Right lobe of liver (tissue), 6 donors: ENCODE measurements around the gene TFF2. TPM values are rescaled to one million over a fixed set of nuclear protein-coding genes. Genes with fewer than 3 reads are reported as not detected.

ENCODE experiments used
- ATAC-seq, 4 donors: fragments of 200-7000 bp; cut with Tn5 transposase; one replicate each; pipeline ENCODE4 v1.9.1; 2020; ENCODE audit warnings: mild to moderate bottlenecking in 4 of 4, moderate library complexity in 4 of 4
- DNase-seq, 3 donors: peaks; one replicate each; pipeline ENCODE4 v3.0.0-alpha.2; 2020
- H3K27ac ChIP-seq, 3 donors: fragments of 200-600 bp; one replicate each; pipeline ENCODE4 v1.8.0; 2022
- H3K27me3 ChIP-seq, 2 donors: fragments of 200-600 bp; one replicate each; pipeline ENCODE4 v1.8.0; 2022
- H3K36me3 ChIP-seq, 4 donors: fragments of 200-600 bp; sonication (generic) in 1 of 4; one replicate each; pipeline versions ENCODE4 v1.5.1 to v1.8.0; 2017 to 2022; ENCODE audit warnings: control low read depth in 1 of 4
- H3K4me1 ChIP-seq, 4 donors: fragments of 200-600 bp; sonication (generic) in 1 of 4; one replicate each; pipeline versions ENCODE4 v1.5.1 to v1.8.0; 2017 to 2022; ENCODE audit warnings: control low read depth in 1 of 4
- H3K4me3 ChIP-seq, 3 donors: fragments of 200-600 bp; one replicate each; pipeline ENCODE4 v1.8.0; 2022
- H3K9me3 ChIP-seq, 4 donors: fragments of 200-600 bp; sonication (generic) in 1 of 4; one replicate each; pipeline versions ENCODE4 v1.5.1 to v1.8.0; 2017 to 2022; ENCODE audit warnings: control low read depth in 1 of 4
- CTCF ChIP-seq, 4 donors: fragments of 200-600 bp in 3 of 4; fragments of 450-650 bp in 1 of 4; IDR thresholded peaks; one replicate each; pipeline versions ENCODE4 v1.5.1 to v1.8.0; 2016 to 2022; ENCODE audit warnings: antibody characterized with exemption in 4 of 4, mild to moderate bottlenecking in 2 of 4
- POLR2A ChIP-seq: fragments of 450-650 bp; IDR thresholded peaks from one replicate; pipeline ENCODE4 v1.6.1; 2017; ENCODE audit warnings: antibody characterized with exemption, mild to moderate bottlenecking
- WGBS: methylation state at CpG from one replicate; pipeline ENCODE4 v1.1.6; 2018; ENCODE audit warnings: low coverage, low lambda C conversion rate; ENCODE audit not compliant: insufficient coverage; ENCODE audit errors: missing lambda C conversion rate; 5-methylcytosine and 5-hydroxymethylcytosine counted together
- intact Hi-C, 2 donors: fragments of 100-400 bp; cut with DNase I; formaldehyde crosslinking; loops; one replicate each; pipeline versions ENCODE4 v1.11.2 to v1.14.1; 2022
- total RNA-seq, 6 experiments: library from RNA; depleted of rRNA in 2 of 6; stranded (reverse); fragments of >200 nt in 2 of 6; fragmentation: NEBNext Ultra II Directional in 3 of 6; extraction: Animal tissue kit (Norgen Biotek cat#: 25700) in 3 of 6; gene quantifications; one replicate each; pipeline versions ENCODE4 v1.1.0 to v1.2.4, GENCODE V29; 2016 to 2023
- donor health status: DM: no; HTN: yes; CAD: no.
- donor health status: DM: no; HTN: no; CAD: no.
- donor health status: DM: no; HTN: no; CAD: no.
- donor health status: DM: no; HTN: yes; CAD: no.
- donor health status: DM: no; HTN: yes; CAD: no.

The TFF2 gene
- total RNA-seq, 6 experiments from 2014 or later: 0.29 to 0.61 (median 0.49) TPM; not detected in 2

DNA sequence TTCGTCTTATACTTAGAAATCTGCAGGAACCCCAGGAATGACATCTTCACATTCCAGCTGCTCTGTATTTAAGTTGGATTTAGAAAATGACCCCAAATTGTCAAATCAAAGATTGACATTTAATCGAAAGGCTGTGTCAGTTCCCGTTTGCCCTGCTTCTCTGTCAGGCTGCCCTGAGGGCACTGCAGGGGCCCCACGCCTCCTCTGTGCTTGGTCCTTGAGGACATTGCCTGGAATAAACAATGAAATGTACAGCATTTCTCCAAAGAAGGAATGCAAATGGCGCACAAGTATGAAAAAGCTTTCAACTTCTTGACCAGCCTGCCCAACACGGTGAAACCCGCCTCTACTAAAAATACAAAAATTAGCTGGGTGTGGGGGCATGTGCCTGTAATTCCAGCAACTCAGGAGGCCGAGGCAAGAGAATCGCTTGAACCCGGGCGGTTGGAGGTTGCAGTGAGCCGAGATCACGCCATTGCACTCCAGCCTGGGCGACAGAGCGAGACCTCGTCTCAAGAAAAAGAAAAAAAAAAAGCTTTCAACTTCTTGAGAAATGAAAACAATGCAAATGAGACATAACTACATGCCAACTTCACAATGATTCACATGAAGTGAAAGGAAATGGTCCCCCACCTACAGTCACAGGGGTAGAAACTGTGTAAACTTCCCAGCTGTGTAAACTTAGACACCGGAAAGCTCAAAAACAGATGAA lies 42.1 kb upstream of the TFF2 start:
- ATAC-seq: no peak
- peak in 1 of 3 donors; percentile 27 for DNase-seq
- Histone ChIP-seq H3K4me1 (no peaks in the 10 kb centered on the region), H3K36me3 (no peaks in the 10 kb centered on the region), H3K4me3 (no peak overlapping the region), H3K9me3 (no peaks in the 10 kb centered on the region), H3K27me3 (no peaks in the 10 kb centered on the region), H3K27ac (no peak overlapping the region)
- intact Hi-C loops: no loop called here
- 81% methylated on average over 17 of the region's 17 CpGs for WGBS
- no peak for TF ChIP-seq CTCF (IDR thresholded peaks at IDR 0.05)
- no peak for TF ChIP-seq POLR2A

DNA sequence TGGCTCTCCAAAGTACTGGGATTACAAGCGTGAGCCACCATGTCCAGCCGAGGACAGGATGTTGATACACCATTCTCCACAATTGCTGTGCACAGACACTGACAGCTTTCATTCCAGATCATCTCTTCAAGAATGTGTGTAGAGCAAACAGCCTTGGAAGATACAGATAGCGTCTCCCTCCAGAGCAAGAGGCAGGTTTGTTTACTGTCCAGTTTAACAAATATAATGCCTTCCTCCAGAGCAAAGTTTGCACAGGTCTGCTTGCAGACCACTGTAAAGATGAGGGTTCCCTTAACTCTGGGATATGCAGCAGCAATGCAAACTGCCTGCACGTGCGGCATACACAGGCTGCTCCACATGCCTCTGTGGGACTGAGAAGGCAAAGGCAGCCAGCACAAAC lies 40.5 kb upstream of the TFF2 start:
- TF ChIP-seq CTCF (IDR thresholded peaks at IDR 0.05): no peak
- no peak for ATAC-seq
- intact Hi-C loops: no loop called here
- WGBS: 59% methylated on average over 3 of the region's 5 CpGs
- no peak overlapping the region for H3K4me3 ChIP-seq
- H3K27ac ChIP-seq: no peak overlapping the region
- H3K4me1 ChIP-seq: peaks cover 0 to 2% (median 0%) of the 10 kb centered on the region in 4 donors
- H3K36me3 ChIP-seq: no peaks in the 10 kb centered on the region
- peak in 1 of 3 donors; percentile 8 for DNase-seq
- no peaks in the 10 kb centered on the region for H3K9me3 ChIP-seq
- H3K27me3 ChIP-seq: no peaks in the 10 kb centered on the region

GRCh38 chr21:42390696-42391095 lies 39.9 kb upstream of the TFF2 start:
- 73% methylated on average over 2 of the region's 2 CpGs for WGBS
- peaks cover 0 to 8% (median under 1%) of the 10 kb centered on the region in 4 donors for H3K4me1 ChIP-seq
- H3K9me3 ChIP-seq: no peaks in the 10 kb centered on the region
- no peak overlapping the region for H3K4me3 ChIP-seq
- no peak overlapping the region for H3K27ac ChIP-seq
- no peaks in the 10 kb centered on the region for H3K36me3 ChIP-seq
- no peak for TF ChIP-seq POLR2A
- TF ChIP-seq CTCF (IDR thresholded peaks at IDR 0.05): no peak
- ATAC-seq (no peak), DNase-seq (no peak)
- intact Hi-C loops: no loop called here
- no peaks in the 10 kb centered on the region for H3K27me3 ChIP-seq

DNA sequence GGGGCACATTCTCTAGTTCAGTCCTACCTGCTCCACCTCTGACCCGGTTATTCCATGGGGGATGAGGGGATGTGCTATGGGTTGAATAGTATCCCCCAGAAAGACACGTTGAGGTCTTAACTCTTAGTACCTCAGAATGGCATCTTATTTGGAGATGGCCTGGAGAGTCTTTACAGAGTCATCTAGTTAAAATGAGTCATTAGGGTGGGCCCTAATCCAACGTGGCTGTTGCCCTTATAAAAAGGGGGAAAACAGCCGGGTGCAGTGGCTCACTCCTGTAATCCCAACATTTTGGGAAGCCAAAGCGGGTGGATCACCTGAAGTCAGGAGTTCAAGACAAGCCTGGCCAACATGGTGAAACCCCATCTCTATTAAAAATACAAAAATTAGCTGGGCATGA lies 39.4 kb upstream of the TFF2 start:
- TF ChIP-seq POLR2A: no peak
- no peak for TF ChIP-seq CTCF (IDR thresholded peaks at IDR 0.05)
- no peak overlapping the region for H3K27ac ChIP-seq

More for the DNA sequence above, 39.4 kb upstream of the TFF2 start:
- Histone ChIP-seq H3K27me3 (no peaks in the 10 kb centered on the region), H3K36me3 (no peaks in the 10 kb centered on the region), H3K4me1 (peaks cover 0 to 13% (median 2%) of the 10 kb centered on the region in 4 donors), H3K4me3 (no peak overlapping the region), H3K9me3 (no peaks in the 10 kb centered on the region)
- no peak for ATAC-seq
- no peak for DNase-seq
- 64% methylated on average over 5 of the region's 5 CpGs for WGBS
- intact Hi-C loops: no loop called here
